Upper lobe of left lung (tissue), 4 donors: ENCODE data around the gene OSBPL9.

Experiments
- EP300 ChIP-seq, 4 donors: sonication (generic); formaldehyde crosslinking; IDR thresholded peaks; one replicate each; pipeline ENCODE4 v1.5.1; 2017; ENCODE audit warnings: antibody characterized with exemption in 4 of 4, control low read depth in 2 of 4
- POLR2A ChIP-seq, 4 donors: fragments of 450-650 bp; IDR thresholded peaks; one replicate each; pipeline ENCODE4 v1.5.1; 2016 to 2017; ENCODE audit warnings: antibody characterized with exemption in 4 of 4, mild to moderate bottlenecking in 2 of 4
- POLR2AphosphoS5 ChIP-seq, 2 donors: sonication (generic); formaldehyde crosslinking; IDR thresholded peaks; one replicate each; pipeline ENCODE4 v1.5.1; 2017; ENCODE audit warnings: antibody characterized with exemption in 2 of 2
- TF ChIP-seq, protein P1 (sequence below), 6 experiments: fragments of 450-650 bp in 4 of 6; fragments of 200-600 bp in 2 of 6; sonication (generic) in 2 of 6; IDR thresholded peaks; one replicate each; pipeline ENCODE4 v1.5.1; 2016 to 2019; ENCODE audit warnings: antibody characterized with exemption in 6 of 6

DNA sequence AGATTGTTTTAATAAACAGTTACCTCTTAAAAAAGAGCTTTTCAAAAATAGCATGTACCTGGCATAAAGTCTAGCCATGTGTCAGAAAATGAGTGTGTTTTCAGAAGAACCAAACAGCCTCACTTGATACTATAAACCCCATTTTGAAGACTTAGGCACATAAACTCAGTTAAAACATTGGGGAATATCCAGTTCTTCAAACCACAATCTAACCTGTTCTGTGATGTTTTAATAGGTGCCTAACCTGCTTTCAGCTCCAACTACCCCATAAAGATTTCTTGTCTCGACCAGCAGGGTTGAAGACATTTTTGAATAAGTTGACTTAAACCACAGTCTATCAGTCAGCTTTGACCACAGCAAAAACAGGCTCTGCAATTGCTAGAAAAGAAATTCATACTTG lies 220.4 kb downstream of the OSBPL9 start:
- TF ChIP-seq, protein P1, sequence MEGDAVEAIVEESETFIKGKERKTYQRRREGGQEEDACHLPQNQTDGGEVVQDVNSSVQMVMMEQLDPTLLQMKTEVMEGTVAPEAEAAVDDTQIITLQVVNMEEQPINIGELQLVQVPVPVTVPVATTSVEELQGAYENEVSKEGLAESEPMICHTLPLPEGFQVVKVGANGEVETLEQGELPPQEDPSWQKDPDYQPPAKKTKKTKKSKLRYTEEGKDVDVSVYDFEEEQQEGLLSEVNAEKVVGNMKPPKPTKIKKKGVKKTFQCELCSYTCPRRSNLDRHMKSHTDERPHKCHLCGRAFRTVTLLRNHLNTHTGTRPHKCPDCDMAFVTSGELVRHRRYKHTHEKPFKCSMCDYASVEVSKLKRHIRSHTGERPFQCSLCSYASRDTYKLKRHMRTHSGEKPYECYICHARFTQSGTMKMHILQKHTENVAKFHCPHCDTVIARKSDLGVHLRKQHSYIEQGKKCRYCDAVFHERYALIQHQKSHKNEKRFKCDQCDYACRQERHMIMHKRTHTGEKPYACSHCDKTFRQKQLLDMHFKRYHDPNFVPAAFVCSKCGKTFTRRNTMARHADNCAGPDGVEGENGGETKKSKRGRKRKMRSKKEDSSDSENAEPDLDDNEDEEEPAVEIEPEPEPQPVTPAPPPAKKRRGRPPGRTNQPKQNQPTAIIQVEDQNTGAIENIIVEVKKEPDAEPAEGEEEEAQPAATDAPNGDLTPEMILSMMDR (IDR thresholded peaks at IDR 0.05) = no peak
- no peak for TF ChIP-seq POLR2A (IDR thresholded peaks at IDR 0.05)
- no peak for TF ChIP-seq POLR2AphosphoS5 (IDR thresholded peaks at IDR 0.05)
- no peak for TF ChIP-seq EP300 (IDR thresholded peaks at IDR 0.05)
